Superior temporal gyrus (tissue), 1 donor: ENCODE results near the gene LYRM2.
A peak's percentile ranks its signal among the peaks of the same experiment; 100 is the strongest.
"Not testable (repeated sequence)": the region's sequence is repeated elsewhere in the genome, so short reads cannot be mapped to it uniquely, and the experiment has no call there.

Source experiments
- DNase-seq: peaks from one replicate; pipeline ENCODE4 v3.0.0-alpha.2; 2016; ENCODE audit errors: extremely low spot score

Gene LYRM2

DNA sequence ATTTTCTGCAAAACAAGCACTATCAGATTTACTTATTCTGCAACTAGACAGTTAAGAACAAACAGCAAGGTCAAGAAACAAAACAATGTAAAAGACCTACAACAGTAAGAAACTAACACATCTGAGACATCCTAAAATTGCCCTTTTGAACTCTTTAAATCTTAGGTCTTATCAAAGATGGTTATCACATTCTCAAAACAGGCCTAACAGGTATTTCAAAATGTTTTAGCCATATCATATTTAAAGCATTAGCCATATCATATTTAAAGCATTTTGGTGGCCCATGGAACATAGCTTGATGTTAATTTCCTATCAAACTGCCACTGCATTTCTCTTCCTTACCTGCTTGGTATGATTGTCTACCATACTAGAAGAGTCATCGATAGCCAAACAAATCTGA, 11.1 kb upstream of the LYRM2 start:
- DNase-seq: no peak

GRCh38 chr6:89644864-89645263, 6.3 kb upstream of the LYRM2 start:
- DNase-seq: no peak

DNA sequence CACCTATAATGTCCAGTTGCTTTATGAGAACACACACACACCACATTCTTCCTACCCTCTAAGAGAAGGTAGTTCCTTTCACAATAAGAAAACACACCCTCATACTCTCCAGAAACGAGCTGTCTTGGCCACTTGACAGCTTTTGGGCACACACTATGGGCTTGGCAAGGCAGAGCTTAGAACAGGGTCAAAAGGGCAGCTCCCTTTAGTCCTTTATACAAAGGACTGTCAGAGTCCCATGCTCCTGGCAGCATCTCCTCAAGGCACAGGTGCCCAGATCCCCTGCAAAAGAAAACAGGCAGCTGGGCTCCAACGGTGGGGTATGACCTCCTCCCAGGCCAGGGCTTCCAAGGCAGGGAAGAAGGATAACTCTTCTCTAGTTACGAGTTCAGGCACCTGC, 4.9 kb upstream of the LYRM2 start:
- DNase-seq: no peak

GRCh38 chr6:89642956-89643355, 4.4 kb upstream of the LYRM2 start:
- DNase-seq: no peak

GRCh38 chr6:89641581-89641980, 3.0 kb upstream of the LYRM2 start:
- not testable (repeated sequence) for DNase-seq

GRCh38 chr6:89640804-89641203, 2.3 kb upstream of the LYRM2 start:
- no peak for DNase-seq

- DNase-seq: no peak
Observed at GRCh38 chr6:89637960-89638319, 607 bp downstream of the LYRM2 start.

- not testable (repeated sequence) for DNase-seq
Observed at GRCh38 chr6:89636412-89636811, 2.1 kb downstream of the LYRM2 start.

GRCh38 chr6:89630488-89630887, 8.1 kb downstream of the LYRM2 start:
- DNase-seq: no peak

DNA sequence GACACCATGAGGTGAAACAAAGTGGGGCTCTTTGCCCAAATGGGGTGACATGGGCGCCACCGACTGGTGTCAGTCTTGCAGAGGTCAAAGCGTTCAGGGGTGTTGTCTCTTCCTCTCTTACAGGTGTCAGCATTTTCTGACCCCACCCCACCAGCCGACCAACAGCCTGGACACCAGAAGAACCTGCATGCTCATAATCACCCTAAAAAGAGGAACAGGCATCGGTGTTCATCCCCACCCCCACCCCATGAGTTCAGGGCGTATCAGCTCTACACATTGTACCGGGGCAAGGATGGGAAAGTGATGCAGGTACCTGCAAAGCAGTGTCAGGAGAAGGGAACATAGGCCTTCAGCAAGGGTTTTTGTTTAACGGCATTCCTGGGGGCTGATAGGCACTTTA, 14.8 kb downstream of the LYRM2 start:
- no peak for DNase-seq

- DNase-seq: no peak
Observed at GRCh38 chr6:89619567-89619966, 19.0 kb downstream of the LYRM2 start.

- DNase-seq: no peak
Observed at GRCh38 chr6:89618026-89618425, 20.5 kb downstream of the LYRM2 start.

GRCh38 chr6:89616531-89616930, 22.0 kb downstream of the LYRM2 start:
- no peak for DNase-seq

DNA sequence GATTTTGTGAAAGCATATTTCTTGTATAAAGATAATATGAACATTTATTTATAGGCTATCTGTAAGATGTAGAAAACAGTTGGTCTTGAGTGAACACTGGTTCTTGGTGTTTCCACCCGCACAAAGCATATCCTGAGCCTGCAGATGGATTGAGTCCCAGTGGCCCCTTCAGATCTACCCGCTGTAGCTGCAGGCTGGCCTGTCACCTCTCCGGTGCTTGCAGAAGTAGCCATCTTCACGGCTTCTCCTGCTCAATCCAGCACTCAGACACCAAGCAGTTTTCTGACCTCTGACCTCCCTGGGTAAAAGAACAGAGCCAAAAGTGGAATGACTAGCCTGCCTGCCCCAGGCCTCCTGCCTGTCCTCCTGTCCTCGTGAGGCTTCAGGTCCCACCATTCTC, 22.7 kb downstream of the LYRM2 start:
- no peak for DNase-seq

- DNase-seq: no peak
Observed at GRCh38 chr6:89613790-89614189, 24.8 kb downstream of the LYRM2 start.

GRCh38 chr6:89612121-89612520, 26.4 kb downstream of the LYRM2 start:
- no peak for DNase-seq

DNA sequence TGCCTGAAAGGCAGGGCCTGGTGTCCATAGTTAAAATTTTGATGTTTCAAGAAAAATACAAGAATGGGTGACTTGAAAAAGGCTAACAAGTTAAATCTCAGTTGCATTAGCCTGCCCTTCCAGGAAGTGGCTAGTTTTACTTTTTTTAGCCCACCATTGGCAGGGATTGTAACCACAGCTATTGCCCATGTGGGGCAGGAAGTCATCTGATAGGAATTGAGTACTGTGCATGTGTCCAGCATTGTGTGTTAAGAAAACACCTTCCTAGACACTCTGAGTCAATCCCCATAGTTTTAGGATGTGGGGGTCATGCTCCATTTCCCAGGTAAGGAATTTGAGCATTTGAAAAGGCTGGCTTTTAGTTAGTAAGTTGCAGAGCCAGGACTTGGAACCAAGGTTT, 26.9 kb downstream of the LYRM2 start:
- DNase-seq: no peak

DNA sequence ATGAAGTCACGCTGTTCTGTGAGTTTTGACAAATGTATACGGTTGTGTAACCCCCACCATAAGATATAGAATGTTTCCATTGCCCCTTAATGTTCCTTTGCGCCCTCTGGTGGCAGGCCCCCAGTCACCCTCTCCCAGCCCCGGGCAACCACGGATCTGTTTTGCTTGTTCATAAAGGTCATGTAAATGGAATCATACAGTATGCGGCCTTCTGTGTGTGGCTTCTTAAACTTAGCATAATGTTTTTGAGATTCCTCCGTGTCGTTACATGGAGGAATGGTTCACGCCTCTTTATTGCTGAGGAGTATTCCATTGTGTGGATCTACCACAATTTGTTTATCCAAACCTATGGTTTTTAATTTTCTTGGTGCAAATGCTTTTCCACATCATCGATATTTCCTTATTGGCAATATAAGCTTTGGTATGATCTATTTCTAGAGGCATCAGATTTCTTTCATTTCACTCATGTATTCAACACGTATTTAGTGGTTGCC, 28.4 kb downstream of the LYRM2 start:
- peak; percentile 38 for DNase-seq

DNA sequence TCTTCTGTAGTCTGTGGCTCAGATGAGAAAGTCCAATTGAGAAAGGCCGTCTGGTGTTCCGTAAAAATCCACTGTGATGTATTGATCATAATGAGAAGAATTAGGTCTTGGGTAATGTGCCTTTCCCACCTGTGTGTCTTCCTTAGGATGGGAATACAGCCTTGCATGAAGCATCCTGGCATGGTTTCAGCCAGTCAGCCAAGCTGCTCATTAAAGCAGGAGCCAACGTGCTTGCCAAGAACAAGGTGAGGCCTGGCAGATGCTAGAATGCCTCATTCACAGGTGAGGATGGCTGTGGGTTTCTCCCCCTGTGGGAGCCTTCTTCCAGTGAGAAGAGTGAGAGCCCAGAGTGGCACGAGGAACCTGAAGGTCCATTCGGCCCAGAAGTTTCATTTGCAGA, 32.7 kb downstream of the LYRM2 start:
- DNase-seq: no peak

- DNase-seq: no peak
Observed at GRCh38 chr6:89604653-89605052, 33.9 kb downstream of the LYRM2 start.

GRCh38 chr6:89602166-89602565, 36.4 kb downstream of the LYRM2 start:
- no peak for DNase-seq

DNA sequence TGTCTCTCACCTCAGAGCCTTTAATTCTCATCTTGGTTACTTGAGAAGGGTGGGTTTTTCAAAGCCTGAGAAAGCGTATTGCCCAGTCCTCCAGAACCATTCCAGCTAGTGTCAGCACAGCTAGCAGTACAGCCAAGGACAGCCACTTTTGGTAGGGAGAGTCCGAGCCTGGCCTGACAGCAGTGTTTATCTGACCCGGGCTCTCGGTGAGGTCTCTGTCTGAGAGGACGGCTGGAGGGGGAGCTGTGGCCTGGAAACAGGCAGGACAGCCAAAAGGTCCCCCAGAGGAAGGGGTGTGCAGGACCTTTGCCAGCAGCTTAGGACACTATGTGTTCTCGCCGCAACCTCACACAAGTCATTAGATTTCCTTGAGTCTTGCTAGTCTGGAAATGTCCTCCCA, 38.8 kb downstream of the LYRM2 start:
- DNase-seq: no peak

GRCh38 chr6:89597988-89598387, 40.6 kb downstream of the LYRM2 start:
- DNase-seq: peak; percentile 31

DNA sequence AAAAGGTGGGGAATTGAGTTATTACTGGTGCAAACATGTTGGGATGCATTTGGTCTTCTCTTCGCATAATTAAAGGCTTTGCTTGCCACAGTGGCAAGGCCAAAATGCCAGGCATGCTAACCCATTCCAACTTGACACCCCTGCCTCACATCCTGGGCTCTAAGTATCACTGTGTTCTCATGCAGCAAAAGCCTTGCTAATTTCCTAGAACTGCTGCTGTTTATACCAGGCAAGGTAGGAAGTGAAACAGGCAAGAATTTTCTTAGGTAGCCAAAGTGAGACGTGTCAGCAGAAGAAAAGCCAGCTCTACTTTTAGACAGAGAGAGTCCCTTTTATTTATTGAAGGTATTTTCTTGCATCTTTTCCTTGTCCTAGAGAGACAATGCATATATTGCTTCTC, 41.2 kb downstream of the LYRM2 start:
- DNase-seq: no peak

DNA sequence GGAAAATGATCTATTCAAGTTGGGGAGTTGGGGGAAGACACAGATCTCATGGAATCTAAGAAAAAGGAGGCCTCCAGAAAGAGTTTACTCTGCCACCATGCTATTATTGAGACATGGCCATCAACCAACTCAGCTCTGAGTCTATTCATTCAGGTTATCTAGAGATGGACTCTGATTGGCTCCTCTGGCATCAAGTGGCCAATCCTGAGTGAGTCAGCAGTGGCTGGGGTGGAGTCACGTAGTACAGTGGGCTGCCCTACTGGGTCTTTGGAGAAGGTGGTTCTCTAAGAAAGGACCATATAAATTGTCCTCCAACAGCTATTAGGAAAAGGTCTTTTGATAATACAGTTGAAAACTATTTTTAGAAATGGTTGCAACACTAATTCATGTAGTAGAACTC, 42.1 kb downstream of the LYRM2 start:
- DNase-seq: no peak
